ENCODE results near the gene MED9. TPM values are rescaled to one million over a fixed set of nuclear protein-coding genes. Genes with fewer than 3 reads are reported as not detected.

MED9 gene
- total and polyA plus RNA-seq, 2 of the 8 experiments (the other 6 are each of a cell fraction or from before 2014, with no cell fraction given) = 15.8 to 19.7 TPM

DNA sequence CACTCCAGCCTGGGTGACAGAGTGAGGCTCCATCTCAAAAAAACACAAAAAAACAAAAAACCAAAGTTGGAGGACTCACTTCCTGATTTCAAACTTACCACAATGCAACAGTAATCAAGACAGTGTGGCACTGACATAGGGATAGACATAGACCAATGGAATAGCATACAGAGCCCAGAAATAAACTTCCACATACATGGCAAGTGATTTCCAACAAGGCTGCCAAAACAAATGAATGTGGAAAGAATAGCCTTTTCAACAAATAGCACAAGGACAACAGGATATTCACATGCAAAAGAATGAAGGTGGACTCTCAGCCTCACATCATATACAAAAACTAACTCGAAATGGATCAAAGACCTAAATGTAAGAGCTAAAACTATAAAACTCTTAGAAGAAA is 56.2 kb downstream of the MED9 start:
- Histone ChIP-seq H3K79me2 (ENCODE audit: control insufficient read depth in 1 of 2, insufficient read depth in 2 of 2, low read length in 2 of 2) (no peaks in the 10 kb centered on the region), H3K27ac (ENCODE audit: low read depth, low read length) (no peak overlapping the region), H3K23me2 (ENCODE audit: low read depth, low read length) (no peaks in the 10 kb centered on the region), H3K4me1 (replicated peaks in 1 of 4; ENCODE audit: control insufficient read depth in 3 of 4, insufficient read depth in 4 of 4, low read length in 3 of 4) (no peaks in the 10 kb centered on the region; a peak in 1 of 7 replicates), H3K36me3 (ENCODE audit: control insufficient read depth in 2 of 4, insufficient read depth in 4 of 4, low read length in 3 of 4) (no peaks in the 10 kb centered on the region), H3K4me3 (ENCODE audit: extremely low read depth in 1 of 4, insufficient read depth in 2 of 4, low read depth in 3 of 4, low read length in 4 of 4) (no peak overlapping the region), H3K14ac (ENCODE audit: insufficient read length) (no peak overlapping the region), H2BK120ac (replicated peaks; ENCODE audit: low read depth, low read length) (no peak overlapping the region), H3K79me1 (ENCODE audit: low read depth, low read length) (no peaks in the 10 kb centered on the region; the same call in 1 of the 2 replicates), H3K9ac (replicated peaks in 1 of 4; ENCODE audit: extremely low read depth in 1 of 4, low read depth in 3 of 4, low read length in 3 of 4) (no peak overlapping the region), H3K23ac (ENCODE audit: insufficient read length) (no peak overlapping the region), H4K20me1 (replicated peaks in 1 of 2; ENCODE audit: control insufficient read depth in 1 of 2, insufficient read depth in 2 of 2, low read length in 2 of 2) (no peaks in the 10 kb centered on the region), H2AK5ac (ENCODE audit: low read depth, low read length) (0 out of 2 replicates have a peak overlapping the region, but pooled peaks have one; percentile 24), H2AFZ (ENCODE audit: low read length) (no peak overlapping the region), H3K18ac (ENCODE audit: extremely low read depth, low read length) (no peak overlapping the region; the same call in 1 of the 2 replicates), H3K56ac (replicated peaks; ENCODE audit: insufficient read length, low read depth, low read length) (no peak overlapping the region), H2BK20ac (ENCODE audit: low read length) (no peak overlapping the region), H3K27me3 (replicated peaks in 1 of 4; ENCODE audit: control insufficient read depth in 3 of 4, extremely low read depth in 1 of 4, insufficient read depth in 3 of 4, low read length in 3 of 4) (no peaks in the 10 kb centered on the region), H3K9me3 (ENCODE audit: insufficient read depth in 2 of 2, low read depth in 1 of 2, low read length in 1 of 2) (no peaks in the 10 kb centered on the region), H2BK12ac (ENCODE audit: low read depth, low read length) (no peak overlapping the region), H2BK5ac (ENCODE audit: low read depth, low read length) (no peak overlapping the region), H4K91ac (replicated peaks; ENCODE audit: insufficient read length, low read length) (no peak overlapping the region), H3K4me2 (ENCODE audit: insufficient read depth in 1 of 2, low read depth in 2 of 2, low read length in 2 of 2) (no peak overlapping the region), H2BK15ac (ENCODE audit: low read length) (no peak overlapping the region), H3K4ac (replicated peaks; ENCODE audit: insufficient read length, low read depth, low read length) (no peak overlapping the region), H4K8ac (ENCODE audit: extremely low read depth, insufficient read depth, low read length) (no peak overlapping the region), H4K5ac (ENCODE audit: insufficient read length, low read depth, low read length) (no peak overlapping the region)
- TF ChIP-seq FOSL1 (IDR thresholded peaks at IDR 0.05; ENCODE audit: insufficient read depth, low read depth, low read length) (no peak), CHD2 (IDR thresholded peaks at IDR 0.05; ENCODE audit: low read length) (no peak), RBBP5 (IDR thresholded peaks at IDR 0.05; ENCODE audit: borderline replicate concordance, low read depth, low read length) (no peak), TBP (IDR thresholded peaks at IDR 0.05; ENCODE audit: low read depth, low read length) (no peak), BRCA1 (IDR thresholded peaks at IDR 0.05; ENCODE audit: low read depth, low read length) (no peak), BCL11A (IDR thresholded peaks at IDR 0.05; ENCODE audit: low read depth in 2 of 2, low read length in 2 of 2) (no peak), JUN (IDR thresholded peaks at IDR 0.05; ENCODE audit: low read depth, low read length) (no peak), SIX5 (IDR thresholded peaks at IDR 0.05; ENCODE audit: low read depth, low read length) (no peak), CBX8 (IDR thresholded peaks at IDR 0.05; ENCODE audit: borderline replicate concordance, low read depth, low read length) (no peak), CTBP2 (IDR thresholded peaks at IDR 0.05; ENCODE audit: borderline replicate concordance, insufficient read depth, insufficient read length, low read length) (no peak), EP300 (IDR thresholded peaks at IDR 0.05; ENCODE audit: borderline replicate concordance in 1 of 2, low read depth in 2 of 2, low read length in 2 of 2) (no peak), SAP30 (IDR thresholded peaks at IDR 0.05; ENCODE audit: insufficient read depth, insufficient replicate concordance, low read length) (no peak), TEAD4 (IDR thresholded peaks at IDR 0.05; ENCODE audit: low read depth, low read length) (no peak)
- WGBS, 2 experiments (ENCODE audit: extremely low coverage in 1 of 2, insufficient coverage in 1 of 2, insufficient read length in 1 of 2, insufficient replicate concordance in 2 of 2, low coverage in 1 of 2, low lambda C conversion rate in 2 of 2, missing lambda C conversion rate in 1 of 2) = 81% methylated on average over 1 of the region's 1 CpG; no CpG with 5 or more reads in 1 of the 2 experiments
- no peak for DNase-seq (ENCODE audit: low read depth in 1 of 2, low spot score in 2 of 2)
- no peak for FAIRE-seq
- CTCF ChIA-PET (ENCODE audit: partially characterized antibody) = interaction anchor here (1.2 kb wide), 1 partner anchor 176 kb away, joined by 3 read pairs; no protein-coding TSS in a partner anchor
- POLR2A ChIA-PET (ENCODE audit: partially characterized antibody) = interaction anchor here (1.3 kb wide), 1 partner anchor 10 kb away, joined by 3 read pairs; no protein-coding TSS in a partner anchor
